ENCODE data around the gene ST7L.

DNA sequence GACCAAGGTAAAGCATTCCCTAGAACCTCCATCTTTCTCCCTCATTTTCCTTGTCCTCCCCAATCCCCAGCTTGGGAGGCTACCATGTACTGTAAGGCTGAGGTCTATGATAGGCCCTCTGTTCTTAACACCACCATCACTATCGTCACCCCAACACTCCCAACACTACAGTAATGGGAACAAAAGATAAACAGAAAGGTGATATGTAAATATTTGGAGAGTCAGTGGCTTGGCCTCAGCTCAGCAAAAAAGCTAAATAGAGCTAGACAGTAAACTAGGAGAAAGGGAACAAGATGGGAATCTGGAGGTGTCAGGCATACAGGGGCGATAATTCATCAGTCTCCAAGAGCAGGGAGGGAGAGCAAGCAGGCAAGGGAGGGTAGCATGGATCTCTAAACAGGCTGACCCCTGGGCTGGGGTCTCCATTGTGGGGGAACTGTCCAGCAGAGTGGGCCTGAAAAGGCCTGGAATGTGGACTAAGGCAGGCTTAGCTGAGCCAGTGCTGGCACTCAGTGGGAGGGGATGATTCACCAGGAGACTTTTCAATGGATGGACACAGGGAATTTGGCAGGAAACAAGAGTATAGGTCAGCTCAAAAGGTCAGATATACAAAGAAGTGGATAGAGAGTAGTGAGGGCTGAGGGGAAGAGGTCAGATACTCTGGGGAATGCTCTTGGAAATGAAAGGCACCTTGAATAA is 103.5 kb downstream of the ST7L start:
- TF ChIP-seq, protein P1, sequence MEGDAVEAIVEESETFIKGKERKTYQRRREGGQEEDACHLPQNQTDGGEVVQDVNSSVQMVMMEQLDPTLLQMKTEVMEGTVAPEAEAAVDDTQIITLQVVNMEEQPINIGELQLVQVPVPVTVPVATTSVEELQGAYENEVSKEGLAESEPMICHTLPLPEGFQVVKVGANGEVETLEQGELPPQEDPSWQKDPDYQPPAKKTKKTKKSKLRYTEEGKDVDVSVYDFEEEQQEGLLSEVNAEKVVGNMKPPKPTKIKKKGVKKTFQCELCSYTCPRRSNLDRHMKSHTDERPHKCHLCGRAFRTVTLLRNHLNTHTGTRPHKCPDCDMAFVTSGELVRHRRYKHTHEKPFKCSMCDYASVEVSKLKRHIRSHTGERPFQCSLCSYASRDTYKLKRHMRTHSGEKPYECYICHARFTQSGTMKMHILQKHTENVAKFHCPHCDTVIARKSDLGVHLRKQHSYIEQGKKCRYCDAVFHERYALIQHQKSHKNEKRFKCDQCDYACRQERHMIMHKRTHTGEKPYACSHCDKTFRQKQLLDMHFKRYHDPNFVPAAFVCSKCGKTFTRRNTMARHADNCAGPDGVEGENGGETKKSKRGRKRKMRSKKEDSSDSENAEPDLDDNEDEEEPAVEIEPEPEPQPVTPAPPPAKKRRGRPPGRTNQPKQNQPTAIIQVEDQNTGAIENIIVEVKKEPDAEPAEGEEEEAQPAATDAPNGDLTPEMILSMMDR (conservative IDR thresholded peaks at IDR 0.05; ENCODE audit: low read depth, low read length) = no peak
- TF ChIP-seq EZH2 (IDR thresholded peaks at IDR 0.05; ENCODE audit: low read length, unreplicated experiment) (no peak), EZH2phosphoT487 (IDR thresholded peaks at IDR 0.05; ENCODE audit: borderline replicate concordance, low read length) (no peak)

All from PC-3 (cell line).